Glomerular endothelial cell (primary cell): ENCODE data around the gene DNAJB13. TPM values are rescaled to one million over a fixed set of nuclear protein-coding genes. Genes with fewer than 3 reads are reported as not detected.

Source experiments
- DNase-seq: peaks from one replicate; pipeline ENCODE4 v3.0.0-alpha.2; 2011; ENCODE audit warnings: low read depth, low spot score; ENCODE audit errors: extremely low read depth
- total RNA-seq: library from RNA; depleted of rRNA; stranded (reverse); fragments of >200 nt; gene quantifications from 2 replicates; pipeline ENCODE4 v1.2.3, GENCODE V29; 2015

The DNAJB13 gene
- total RNA-seq, 1 donor from 2014 or later: not detected

DNA sequence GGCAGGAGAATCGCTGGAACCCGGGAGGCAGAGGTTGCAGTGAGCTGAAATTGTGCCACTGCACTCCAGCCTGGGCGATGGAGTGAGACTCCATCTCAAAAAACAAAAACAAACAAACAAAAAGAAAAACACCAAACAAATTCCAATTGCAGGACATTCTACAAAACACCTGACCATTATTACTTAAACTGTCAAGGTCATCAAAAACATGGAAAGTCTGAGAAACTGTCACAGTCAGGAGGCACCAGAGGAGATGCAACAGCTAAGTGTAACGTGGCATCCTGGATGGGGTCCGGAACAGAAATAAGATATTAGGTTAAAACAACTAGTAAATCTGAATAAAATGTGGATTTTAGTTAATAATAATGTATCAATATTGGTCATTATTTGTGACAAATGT, 914 bp upstream of the DNAJB13 start:
- no peak for DNase-seq

DNA sequence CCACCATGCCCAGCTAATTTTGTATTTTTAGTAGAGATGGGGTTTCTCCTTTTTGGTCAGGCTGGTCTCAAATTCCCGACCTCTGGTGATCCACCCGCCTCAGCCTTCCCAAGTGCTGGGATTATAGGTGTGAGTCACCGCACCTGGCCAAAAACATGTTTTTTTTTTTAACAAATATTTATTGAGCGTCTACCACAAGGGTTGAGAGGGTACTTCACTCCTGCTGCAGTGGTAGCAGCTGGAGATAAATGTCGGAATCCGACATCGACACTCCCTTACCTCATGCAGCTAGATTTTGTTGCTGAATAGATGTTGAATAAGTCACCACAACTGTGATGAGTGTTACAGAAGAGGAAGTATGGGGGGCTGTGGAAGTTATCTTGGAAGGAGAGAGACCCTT, 971 bp downstream of the DNAJB13 start:
- DNase-seq: no peak

DNA sequence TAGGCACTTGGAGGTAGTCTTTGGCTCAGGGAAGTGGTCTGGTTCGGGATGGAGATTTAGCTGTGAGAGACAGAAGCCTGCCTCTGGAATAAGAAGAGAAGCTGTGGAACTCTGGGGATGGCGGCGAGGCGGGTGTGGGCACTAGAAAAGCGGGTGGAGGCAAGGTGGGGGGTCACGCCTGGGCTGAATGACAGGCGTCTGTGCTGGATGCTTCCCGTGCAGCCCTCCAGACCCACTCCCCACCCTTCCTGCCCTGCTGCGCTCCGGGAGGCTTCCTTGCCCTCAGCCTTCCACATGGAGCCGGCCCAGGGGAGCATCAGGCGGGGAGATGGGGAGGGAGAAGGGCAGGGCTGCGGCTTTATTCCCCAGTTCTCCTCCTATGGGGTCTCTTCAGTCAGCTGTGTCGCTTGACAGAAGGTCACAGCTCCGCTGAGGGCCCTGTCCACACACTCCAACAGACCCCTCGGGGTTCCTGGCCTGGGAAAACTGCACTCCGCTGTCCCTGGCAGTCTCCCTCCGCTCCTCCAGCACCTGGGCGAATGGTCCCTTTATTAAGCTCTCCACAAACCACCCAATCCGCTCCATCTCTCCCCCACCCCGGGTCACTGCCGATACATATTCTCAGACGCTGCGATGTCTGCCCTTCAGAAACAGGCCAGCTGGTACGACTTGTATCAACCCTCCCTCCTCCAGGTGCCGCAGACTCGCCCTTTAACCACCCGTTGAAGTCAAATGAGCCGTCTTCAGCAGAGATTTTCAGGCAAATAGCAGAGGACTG, 6.2 kb downstream of the DNAJB13 start:
- no peak for DNase-seq

DNA sequence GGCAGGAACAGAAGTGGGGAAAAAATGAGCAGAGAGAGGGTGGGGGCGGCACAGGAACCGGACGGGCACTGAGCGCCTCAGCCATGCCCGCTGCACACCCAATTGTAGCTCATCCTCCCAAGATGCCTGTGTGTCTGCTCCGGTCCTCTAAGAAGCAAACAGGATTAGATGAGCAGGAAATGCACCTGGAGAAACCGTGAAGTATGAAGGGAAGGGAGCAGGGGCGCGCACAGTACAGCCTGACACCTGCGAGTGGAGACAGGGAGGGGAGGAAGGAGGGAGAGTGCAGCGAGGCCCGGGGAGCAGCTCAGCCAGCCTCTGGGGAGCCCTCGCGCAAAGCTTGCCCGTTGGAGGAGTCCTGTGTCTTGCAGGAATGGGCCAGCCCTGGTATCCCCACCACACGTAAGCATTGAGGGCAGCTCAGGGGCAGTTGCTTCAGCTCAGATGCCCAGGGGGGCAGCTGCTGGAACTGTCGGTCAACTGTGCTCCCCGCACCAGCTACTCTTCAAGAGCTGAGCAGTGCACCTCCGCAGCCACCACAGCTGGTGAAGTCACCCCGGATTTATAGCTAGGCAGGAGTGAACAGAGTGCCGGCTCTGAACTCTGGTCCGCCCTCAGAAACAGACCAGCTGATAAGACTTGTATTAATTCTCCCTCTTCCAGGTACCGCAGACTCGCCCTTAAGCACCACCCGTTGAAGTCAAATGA, 7.0 kb downstream of the DNAJB13 start:
- DNase-seq: no peak

DNA sequence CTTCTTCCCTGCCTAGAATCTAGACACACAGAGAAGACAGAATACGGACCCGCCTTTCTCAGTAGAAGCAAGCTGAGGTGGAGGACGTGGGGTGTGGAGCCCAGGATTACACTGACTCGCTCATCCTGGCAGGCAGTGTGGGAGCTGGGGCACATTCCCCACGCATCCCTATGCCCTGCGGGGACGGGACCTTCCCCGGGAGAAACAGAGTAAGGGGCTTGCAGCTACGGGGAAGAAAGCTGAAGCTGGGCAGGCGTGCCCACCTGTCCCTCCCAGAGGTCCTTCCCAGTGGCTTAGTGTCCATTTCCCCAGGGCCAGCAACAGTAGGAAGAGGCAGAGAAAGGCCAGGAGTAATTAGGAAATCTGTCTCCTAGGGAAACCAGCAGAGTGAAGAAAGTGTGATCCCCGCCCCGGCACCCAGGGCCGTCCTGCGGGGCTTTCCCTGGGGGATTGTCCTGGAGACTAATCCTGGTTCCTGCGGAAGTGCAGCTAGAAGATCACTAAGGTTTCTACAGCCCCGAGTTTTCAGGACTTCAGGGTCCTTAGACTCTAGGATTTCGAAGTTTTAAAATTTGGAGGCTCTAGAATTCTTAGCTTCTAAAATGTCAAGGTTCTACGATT, 7.8 kb downstream of the DNAJB13 start:
- DNase-seq: no peak

DNA sequence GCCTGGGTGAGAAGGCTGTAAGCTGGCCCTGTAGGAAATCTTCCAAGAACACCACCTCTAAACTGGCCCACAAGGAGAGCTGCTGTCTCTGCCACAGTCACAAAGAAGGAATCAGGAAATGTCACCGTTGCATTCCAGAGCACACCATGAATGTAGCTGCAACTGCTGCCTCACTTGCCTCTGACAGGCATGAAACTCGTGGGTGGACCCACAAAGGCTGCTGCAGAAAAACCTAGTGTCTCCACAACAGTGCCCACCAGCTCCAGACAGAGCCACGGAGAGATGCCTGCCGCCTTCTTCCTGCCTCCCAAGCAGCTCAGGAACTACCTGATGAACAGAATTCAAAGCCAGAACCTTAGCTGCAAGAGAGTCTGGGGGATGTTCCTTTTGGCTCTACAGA, 10.5 kb downstream of the DNAJB13 start:
- DNase-seq: no peak

DNA sequence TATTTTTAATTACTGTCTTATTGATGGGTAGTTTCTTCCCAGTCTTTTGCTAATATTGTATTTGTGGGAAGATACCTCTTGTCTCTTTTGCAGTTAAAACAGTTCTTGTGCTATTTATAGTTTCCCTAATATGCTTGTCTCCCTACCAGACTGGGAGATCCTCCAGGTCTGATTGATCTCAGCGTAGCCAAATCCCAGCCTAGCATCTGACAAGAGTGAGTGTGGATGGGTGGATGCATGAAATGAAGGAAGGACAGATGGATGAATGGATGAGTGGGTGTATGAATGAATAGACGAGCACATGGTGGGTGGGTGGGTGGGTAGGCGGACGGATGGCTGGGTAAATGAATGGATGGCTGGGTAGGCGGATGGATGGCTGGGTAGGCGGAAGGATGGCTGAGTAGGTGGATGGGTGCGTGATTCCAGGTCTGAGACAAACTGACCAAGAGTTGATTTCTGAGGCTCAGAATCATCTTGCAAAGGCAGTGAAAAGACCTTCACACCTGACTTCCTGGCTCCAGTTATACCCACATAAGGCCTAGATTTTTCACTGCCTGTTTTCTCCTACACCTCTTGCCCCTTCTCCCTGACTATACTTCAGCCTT, 11.4 kb downstream of the DNAJB13 start:
- DNase-seq: no peak

DNA sequence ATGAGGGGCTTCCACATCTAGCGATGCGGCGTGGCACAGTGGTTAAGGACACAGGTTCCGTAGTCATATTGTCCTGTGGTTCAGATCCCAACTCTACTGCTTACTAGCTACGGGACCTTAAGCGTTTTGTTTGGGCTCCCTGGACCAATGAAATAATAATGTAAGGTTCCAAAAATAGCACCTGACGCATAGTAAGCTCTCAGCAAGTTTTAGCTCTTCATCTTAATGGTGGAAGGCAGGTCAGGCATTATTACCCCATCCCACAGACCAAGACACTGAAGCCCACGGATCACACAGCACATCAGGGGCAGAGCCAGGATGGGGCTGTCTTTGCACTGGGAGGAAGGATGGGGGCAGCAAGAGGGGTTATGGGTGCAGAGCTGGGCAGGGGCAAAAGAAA, 13.0 kb downstream of the DNAJB13 start:
- no peak for DNase-seq

DNA sequence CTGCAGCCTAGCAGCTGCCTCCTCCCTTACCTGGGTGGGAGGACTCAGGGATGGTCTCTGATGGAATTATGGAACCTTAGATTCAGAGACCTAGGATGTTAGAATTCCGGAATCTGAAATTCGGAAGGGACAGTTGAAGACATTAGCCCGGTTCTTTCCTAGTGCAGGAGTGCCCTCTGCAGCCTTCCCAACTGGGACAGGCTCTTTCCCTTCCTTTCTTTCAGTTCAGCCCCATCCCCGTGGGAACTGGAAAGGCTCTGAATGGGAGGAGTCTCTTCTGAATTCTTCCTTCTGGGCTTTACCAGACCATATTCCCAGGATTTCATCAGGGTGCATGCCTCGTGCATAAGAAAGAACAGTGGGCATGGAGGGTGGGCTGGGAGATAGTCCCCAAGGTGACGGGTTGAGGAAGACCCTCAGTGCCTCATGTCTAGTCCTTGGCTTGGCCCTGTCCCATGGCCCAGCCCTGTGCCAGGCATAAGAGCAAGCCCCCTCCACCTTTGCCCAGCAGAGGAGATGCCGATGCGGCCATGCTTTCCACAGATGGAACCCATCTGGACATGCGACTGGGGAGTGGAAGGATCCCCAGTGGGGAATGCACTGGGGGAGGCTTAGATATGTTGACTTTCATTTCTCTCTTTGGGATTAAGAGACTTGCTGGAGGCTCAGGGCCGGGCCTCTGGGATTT, 14.4 kb downstream of the DNAJB13 start:
- DNase-seq: no peak

DNA sequence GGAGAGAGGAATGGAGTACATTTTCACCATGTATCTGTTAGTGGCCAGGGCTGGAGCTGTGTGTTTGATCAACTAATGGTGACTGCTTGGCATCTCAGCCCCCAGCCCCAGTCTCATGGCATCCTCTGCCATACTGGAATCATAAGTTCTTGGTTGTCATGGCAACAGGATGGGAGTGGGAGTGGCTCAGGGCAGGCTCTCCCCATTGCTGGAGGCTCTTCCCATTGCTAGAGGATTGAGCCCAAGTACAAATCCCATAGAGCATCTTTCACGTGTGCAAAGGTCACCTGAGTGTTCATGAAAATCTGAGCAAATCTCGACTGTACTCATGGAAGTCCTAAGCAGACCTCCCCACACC, 14.9 kb downstream of the DNAJB13 start:
- DNase-seq: no peak

DNA sequence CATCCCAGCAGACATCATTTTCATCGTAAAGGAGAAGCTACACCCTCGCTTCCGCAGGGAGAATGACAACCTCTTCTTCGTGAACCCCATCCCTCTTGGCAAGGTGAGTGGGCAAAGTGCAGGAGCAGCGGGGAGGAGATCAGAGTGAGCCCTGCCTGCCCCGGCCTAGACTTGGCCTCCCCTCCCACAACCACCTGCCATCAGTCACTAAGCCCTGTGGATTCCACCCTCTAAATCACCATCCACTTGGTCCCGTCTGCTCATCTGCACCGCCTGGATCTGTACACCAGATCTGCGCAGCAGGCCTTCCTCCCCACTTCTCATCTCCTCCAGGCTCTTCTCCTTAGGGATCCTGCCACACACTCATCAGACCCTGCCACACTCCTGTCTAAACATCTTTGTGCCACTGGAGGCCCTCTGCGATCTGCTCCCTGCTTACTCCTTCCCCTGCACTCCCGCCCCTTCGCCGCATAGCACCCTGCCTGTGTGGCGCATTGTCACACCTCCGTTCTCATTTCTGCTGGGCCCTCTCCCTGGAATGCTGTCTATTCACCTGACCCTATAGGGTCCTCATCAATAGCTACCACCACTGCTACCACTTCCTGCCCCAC, 17.6 kb downstream of the DNAJB13 start:
- no peak for DNase-seq

DNA sequence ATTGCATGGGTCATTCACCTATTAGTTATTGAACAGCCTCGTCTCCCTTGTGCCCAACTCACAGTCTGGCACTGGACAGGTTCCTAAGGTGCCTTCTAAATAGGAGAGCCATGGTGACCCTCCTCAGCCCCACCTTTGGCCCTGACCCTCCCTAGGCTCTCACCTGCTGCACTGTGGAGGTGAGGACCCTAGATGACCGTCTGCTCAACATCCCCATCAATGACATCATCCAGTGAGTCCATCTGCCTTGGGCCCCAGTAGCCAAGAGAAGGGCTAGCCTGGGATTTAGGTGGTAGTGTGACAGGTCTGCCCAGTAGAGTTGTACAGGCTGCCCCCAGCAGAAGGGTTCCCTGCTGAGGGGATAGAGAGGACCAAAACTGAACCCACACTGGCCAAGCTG, 18.3 kb downstream of the DNAJB13 start:
- DNase-seq: no peak

DNA sequence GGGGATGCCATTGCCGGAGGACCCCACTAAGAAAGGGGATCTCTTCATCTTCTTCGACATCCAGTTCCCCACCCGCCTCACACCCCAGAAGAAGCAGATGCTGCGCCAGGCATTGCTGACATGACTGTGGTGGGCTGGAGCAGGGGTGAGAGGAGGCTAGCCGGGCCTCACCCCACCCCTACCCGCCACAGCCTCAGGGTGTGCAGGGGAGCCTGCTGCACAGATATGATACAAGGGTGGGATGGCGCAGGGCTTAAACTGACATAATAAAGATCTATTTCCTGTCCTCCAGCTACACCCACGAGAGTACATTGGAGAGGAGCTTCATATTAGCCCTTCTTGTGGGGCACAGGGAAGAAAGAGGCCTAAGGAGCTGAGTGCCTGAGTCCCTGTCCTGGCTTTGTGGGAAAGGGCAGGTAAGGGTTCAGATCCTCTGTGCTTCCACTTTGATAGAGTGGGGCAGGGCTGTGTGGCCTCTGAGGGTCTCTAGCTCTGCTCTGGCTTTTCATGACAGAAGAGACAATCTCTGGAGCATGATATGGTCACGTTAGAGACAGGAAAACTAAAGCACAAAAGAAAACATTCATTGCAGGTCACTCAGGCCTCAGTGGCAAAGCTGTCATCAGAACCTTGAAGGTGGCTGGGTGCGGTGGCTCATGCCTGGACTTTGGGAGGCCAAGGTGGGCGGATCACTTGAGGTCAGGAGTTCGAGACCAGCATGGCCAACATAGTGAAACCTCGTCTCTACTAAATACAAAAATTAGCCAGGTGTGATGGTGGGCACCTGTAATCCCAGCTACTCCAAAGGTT, 19.4 kb downstream of the DNAJB13 start:
- DNase-seq: no peak

DNA sequence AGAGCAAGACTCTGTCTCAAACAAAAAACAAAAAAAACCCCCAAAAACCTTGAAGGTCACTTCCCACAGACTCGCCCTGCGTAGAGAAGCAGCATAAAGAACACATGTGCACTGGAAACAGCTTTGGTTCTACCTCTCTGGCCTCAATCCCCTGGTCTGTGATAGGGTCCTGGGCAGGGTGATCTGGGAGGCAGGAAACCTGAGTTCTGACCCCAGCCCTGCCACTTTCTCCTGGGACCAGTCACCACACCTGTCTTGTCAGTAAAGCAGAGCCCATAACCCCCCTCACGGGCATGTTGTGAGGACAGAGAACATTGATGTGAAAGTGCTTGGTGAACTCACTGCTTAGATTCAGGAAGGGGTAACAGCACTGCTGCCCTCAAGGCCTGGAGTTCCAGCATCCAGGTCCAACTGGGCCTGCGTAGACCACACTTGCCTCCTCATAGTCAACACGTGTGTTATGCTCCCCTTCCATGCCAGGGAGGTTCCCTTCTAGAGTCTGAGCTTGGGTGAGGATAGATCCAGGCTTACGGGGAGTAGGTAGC, 20.4 kb downstream of the DNAJB13 start:
- DNase-seq: no peak

DNA sequence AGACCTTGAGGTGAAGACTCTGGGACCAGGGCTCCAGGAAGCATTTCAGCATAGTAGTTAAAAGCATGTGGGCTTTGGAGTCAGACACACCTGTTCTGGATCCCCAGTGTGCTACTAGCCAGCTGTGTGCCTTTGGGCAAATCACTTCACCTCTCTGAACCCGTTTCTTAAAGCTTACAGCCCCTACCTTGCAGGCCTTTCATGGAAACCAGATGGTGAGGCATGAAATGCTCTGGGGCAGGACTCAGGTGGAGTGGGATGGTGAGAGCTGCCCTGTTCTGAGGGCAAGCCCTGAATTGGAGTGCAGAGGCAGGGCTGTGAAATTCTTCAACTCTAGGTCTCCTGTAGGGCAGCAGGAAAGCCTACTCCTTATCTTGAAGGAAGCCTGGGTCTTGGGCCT, 21.4 kb downstream of the DNAJB13 start:
- no peak for DNase-seq

DNA sequence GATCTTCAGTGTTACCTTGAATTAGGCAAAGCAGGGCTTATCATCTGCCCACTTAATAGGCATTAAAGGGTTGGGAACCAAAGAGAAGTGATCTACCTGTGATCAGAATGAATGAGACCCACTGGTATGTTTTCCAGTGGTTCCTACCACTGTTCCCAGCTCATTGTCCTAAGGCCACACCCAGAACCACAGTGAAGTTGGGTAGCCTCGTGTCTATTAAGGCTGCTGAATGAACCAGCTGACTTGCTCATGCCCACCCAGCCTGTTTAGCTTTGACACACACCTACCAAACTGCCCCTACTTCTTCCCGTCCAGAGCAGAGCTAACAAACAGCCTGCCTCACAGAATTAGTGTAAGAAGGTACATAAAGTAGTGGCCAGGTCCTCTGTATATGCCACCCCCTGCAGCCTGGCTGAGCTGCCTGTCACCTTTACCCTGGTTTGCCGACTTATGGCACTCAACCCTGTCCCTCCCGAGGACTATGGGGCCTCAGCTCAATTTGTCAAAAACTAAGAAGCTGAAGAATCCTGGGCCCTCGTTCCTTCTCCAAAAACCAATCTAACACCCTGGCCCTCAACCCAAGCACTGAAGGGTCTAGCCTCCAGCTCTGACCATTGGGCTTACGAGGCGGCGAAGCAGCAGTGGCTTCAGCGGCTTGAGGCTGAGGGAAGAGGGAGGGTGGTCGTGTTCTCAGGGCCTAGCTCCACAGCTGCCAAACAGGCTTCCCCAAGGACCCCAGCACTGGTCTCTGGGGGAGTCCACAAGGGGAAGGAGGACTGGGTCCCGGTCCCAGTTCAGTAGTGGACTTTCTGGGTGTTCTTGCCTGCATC, 22.0 kb downstream of the DNAJB13 start:
- DNase-seq: no peak

DNA sequence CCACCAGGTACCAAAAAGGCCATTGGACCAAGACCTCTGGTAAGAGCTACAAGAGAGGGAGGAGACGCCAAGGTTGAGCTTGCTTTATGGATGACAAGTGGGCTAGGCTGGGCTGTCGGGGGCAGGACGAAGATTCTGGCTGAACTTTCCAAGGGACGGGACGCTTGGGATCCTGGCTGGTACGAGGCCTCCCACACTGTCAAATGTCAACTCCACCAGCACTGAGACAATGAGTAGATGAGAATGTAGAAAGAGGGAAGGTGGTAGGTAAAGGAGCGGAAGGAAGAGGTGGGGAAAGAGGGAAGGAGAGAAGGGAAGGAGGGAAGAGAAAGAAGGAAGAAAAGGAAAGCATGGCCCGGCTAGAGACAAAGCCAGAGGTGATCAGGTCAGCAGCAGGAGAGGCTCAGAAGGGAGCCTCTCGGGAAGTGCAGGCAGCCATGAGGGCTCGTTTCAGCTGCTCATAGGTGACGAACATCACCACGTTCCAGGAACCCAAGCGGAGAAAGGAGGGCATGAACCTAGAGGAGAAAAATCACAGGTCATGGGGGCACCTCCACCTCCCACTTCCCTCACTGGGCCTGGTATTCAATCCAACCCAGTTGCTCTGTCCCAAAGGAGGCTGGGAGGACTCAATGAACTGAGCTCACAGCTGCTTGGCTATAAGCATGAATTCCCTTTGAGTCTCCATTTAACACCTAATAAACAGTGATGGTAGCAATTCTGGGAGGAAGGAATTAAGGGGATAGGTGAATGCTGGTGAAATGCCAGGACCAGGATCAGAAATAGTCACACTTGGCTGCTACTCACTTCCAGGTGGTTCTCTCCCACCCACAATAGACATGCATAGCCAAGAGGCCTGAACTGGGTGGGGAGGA, 24.0 kb downstream of the DNAJB13 start:
- DNase-seq: no peak

DNA sequence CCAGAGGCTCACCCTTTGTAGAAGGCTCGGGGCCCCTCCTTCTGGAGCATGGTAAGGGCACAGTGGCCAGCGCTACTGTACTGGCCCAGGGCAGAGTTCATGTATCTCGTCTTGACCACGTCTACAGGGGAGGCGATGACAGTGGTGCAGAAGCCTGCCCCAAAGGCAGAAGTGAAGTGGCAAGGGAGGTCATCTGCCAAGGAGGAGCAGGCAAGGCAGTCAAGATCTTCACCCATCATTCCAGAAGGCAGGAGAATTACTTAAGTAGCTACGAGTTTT, 24.6 kb downstream of the DNAJB13 start:
- DNase-seq: no peak
